ENCODE measurements around the gene ZYX. TPM values are rescaled to one million over a fixed set of nuclear protein-coding genes. Genes with fewer than 3 reads are reported as not detected.

ZYX gene
- polyA plus RNA-seq, 2 of the 4 experiments (the other 2 are of a cell fraction), result 13.3 to 109 TPM

DNA sequence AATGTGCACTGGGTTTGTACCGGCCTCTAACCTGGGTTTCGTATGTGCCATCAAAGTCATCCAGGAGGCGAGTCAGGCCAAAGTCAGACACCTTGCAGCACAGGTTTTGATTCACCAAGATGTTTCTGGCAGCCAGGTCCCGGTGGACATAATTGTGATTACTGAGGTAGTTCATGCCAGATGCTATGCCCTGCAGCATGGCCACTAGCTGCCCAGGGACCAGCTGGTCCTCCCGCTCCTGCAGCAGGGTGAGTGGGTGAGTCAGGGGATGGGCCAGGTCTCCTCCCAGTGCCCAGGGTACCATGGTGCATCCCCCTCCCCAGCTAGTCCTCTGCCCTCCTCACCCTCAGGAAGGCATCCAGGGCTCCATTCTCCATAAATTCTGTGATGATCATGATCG is 13.6 kb downstream of the ZYX start (continued):
- no peak for TF ChIP-seq PHF8 (IDR thresholded peaks at IDR 0.05; ENCODE audit: borderline replicate concordance, low read depth)

DNA sequence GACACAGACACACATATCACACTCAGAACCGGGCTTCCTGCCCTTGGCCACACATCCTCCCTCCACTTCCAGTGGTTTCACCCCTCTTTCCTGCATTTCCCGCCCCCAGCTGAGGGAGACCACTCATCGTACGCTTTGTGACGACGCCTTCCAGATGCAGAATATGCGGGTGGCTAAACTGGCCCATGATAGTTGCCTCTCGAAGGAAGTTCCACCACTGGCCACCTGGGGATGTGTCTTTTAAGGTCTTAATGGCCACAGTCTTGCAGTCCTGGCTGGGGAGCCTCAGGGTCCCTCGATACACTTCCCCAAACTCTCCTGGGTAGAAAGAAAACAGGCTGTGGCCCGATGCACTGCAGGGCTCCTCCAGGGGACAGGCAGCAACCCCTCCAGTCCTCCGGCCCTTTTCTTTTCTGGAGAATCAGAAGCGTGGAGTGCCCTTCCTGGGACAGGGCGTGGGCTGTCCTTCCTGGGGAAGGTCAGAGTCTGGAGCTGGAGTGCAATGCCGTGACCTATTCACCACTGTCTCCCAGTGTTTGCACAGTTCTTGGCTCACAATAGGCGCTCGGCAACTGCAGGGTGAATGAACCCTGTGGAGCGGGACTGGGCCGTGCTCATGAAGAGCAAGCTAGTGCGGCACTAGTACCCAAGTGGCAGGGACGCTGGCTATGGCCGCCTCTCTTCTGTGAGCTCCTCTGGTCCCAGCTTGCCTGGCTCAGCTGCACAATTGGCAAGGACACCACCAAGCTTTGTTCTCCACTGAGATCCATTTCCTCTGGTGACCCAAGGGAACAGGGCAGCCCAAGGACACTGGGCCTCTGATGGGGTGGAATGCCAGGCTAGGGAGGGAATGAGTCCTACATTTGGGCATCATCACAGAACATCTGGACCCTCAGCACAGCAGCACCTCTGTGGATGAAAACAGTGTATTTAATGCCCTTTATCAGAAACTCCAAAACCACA is 14.3 kb downstream of the ZYX start:
- WGBS (ENCODE audit: missing lambda C conversion rate), result 78% methylated on average over 21 of the region's 21 CpGs
- CTCF ChIA-PET, result interaction anchor here (0.7 to 2.8 kb wide), 5 partner anchors 11 to 155 kb away, joined by 3 to 20 read pairs (median 5); no protein-coding TSS in a partner anchor
- H3K27ac ChIP-seq, result no peak overlapping the region
- H3K9me3 ChIP-seq, result no peaks in the 10 kb centered on the region
- POLR2A ChIA-PET, result interaction anchor here (0.8 kb wide), 1 partner anchor 15 kb away, joined by 3 read pairs; no protein-coding TSS in a partner anchor
- TF ChIP-seq, protein P1, sequence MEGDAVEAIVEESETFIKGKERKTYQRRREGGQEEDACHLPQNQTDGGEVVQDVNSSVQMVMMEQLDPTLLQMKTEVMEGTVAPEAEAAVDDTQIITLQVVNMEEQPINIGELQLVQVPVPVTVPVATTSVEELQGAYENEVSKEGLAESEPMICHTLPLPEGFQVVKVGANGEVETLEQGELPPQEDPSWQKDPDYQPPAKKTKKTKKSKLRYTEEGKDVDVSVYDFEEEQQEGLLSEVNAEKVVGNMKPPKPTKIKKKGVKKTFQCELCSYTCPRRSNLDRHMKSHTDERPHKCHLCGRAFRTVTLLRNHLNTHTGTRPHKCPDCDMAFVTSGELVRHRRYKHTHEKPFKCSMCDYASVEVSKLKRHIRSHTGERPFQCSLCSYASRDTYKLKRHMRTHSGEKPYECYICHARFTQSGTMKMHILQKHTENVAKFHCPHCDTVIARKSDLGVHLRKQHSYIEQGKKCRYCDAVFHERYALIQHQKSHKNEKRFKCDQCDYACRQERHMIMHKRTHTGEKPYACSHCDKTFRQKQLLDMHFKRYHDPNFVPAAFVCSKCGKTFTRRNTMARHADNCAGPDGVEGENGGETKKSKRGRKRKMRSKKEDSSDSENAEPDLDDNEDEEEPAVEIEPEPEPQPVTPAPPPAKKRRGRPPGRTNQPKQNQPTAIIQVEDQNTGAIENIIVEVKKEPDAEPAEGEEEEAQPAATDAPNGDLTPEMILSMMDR (IDR thresholded peaks at IDR 0.05), result peak; percentile 7; the same call in 1 of the 3 replicates
- TF ChIP-seq ESRRA (IDR thresholded peaks at IDR 0.05; ENCODE audit: borderline replicate concordance, low read length), result no peak
- FAIRE-seq (no peak), DNase-seq (ENCODE audit: low read depth in 1 of 2, low spot score in 1 of 2) (no peak), ATAC-seq (peak; percentile 20 to 60; a peak in 4 of 6 replicates)
- no peak overlapping the region for H3K4me3 ChIP-seq
- H3K4me2 ChIP-seq, result no peak overlapping the region
- peaks cover 13% of the 10 kb centered on the region; the same call in 1 of the 3 replicates for H3K4me1 ChIP-seq

- FAIRE-seq (no peak), ATAC-seq (peak; percentile 12 to 17; a peak in 4 of 6 replicates), DNase-seq (ENCODE audit: low read depth in 1 of 2, low spot score in 1 of 2) (no peak)
- POLR2A ChIA-PET, result interaction anchor here (0.8 kb wide), 1 partner anchor 16 kb away, joined by 3 read pairs; no protein-coding TSS in a partner anchor
- no peak overlapping the region for H3K4me3 ChIP-seq
- no peak overlapping the region for H3K4me2 ChIP-seq
- CTCF ChIA-PET, result interaction anchor here (1.0 to 4.3 kb wide), 6 partner anchors 12 to 156 kb away, joined by 3 to 19 read pairs (median 4); partner anchors contain the start of gene EPHA1
- no peaks in the 10 kb centered on the region for H3K9me3 ChIP-seq
- peaks cover 13% of the 10 kb centered on the region; the same call in 1 of the 3 replicates for H3K4me1 ChIP-seq
- TF ChIP-seq TP53 (CRISPR knock-in tag; IDR thresholded peaks at IDR 0.05) (no peak), USF2 (IDR thresholded peaks at IDR 0.05) (no peak), FOXS1 (CRISPR knock-in tag; IDR thresholded peaks at IDR 0.05) (no peak), ZFP36 (IDR thresholded peaks at IDR 0.05; ENCODE audit: borderline replicate concordance, partially characterized antibody) (no peak), MYC (IDR thresholded peaks at IDR 0.05; ENCODE audit: borderline replicate concordance, low read length) (no peak), CBX8 (IDR thresholded peaks at IDR 0.05) (no peak), SREBF2 (IDR thresholded peaks at IDR 0.05) (no peak), JUN (IDR thresholded peaks at IDR 0.05) (no peak), TFCP2L1 (CRISPR knock-in tag; IDR thresholded peaks at IDR 0.05) (no peak), POLR2A (IDR thresholded peaks at IDR 0.05; ENCODE audit: low read length) (no peak), HOXA7 (CRISPR knock-in tag; IDR thresholded peaks at IDR 0.05) (no peak), FOSB (CRISPR knock-in tag; IDR thresholded peaks at IDR 0.05) (no peak), ZSCAN20 (CRISPR knock-in tag; IDR thresholded peaks at IDR 0.05) (no peak), NR3C1 (IDR thresholded peaks at IDR 0.05) (no peak), CHD4 (IDR thresholded peaks at IDR 0.05; ENCODE audit: borderline replicate concordance) (no peak), REST (IDR thresholded peaks at IDR 0.05) (no peak), ESRRA (IDR thresholded peaks at IDR 0.05; ENCODE audit: borderline replicate concordance, low read length) (no peak)
- TF ChIP-seq, protein P2, sequence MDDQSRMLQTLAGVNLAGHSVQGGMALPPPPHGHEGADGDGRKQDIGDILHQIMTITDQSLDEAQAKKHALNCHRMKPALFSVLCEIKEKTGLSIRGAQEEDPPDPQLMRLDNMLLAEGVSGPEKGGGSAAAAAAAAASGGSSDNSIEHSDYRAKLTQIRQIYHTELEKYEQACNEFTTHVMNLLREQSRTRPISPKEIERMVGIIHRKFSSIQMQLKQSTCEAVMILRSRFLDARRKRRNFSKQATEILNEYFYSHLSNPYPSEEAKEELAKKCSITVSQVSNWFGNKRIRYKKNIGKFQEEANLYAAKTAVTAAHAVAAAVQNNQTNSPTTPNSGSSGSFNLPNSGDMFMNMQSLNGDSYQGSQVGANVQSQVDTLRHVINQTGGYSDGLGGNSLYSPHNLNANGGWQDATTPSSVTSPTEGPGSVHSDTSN (IDR thresholded peaks at IDR 0.05), result no peak
- 76% methylated on average over 7 of the region's 7 CpGs for WGBS (ENCODE audit: missing lambda C conversion rate)
- no peak overlapping the region for H3K27ac ChIP-seq
Observed at GRCh38 chr7:143396182-143396581, 15.0 kb downstream of the ZYX start.
